Immature natural killer cell (primary cell): ENCODE data around the gene PTPRG. TPM values are rescaled to one million over a fixed set of nuclear protein-coding genes. Genes with fewer than 3 reads are reported as not detected.

Source experiments
- DNase-seq, 3 donors: peaks; one replicate each; pipeline ENCODE4 v3.0.0; 2022; ENCODE audit warnings: mixed read lengths in 1 of 3
- H3K27ac Mint-ChIP-seq, 6 donors: one replicate each; pipeline ENCODE4 v1.8.0; 2020; ENCODE audit warnings: mixed read lengths in 6 of 6, mild to moderate bottlenecking in 5 of 6, inconsistent platforms in 4 of 6, moderate library complexity in 3 of 6
- H3K27me3 Mint-ChIP-seq, 3 donors: one replicate each; pipeline ENCODE4 v1.8.0; 2020 to 2021; ENCODE audit warnings: low read depth in 3 of 3, mild to moderate bottlenecking in 3 of 3, mixed read lengths in 3 of 3, moderate library complexity in 3 of 3, inconsistent platforms in 1 of 3
- H3K36me3 Mint-ChIP-seq, 3 donors: one replicate each; pipeline ENCODE4 v1.8.0; 2020; ENCODE audit warnings: mixed read lengths in 3 of 3, inconsistent platforms in 2 of 3, mild to moderate bottlenecking in 2 of 3
- H3K4me1 Mint-ChIP-seq, 2 donors: one replicate each; pipeline ENCODE4 v1.8.0; 2020; ENCODE audit warnings: inconsistent platforms in 2 of 2, mild to moderate bottlenecking in 2 of 2, mixed read lengths in 2 of 2, moderate library complexity in 1 of 2
- H3K4me3 Mint-ChIP-seq, 5 donors: one replicate each; pipeline ENCODE4 v1.8.0; 2020; ENCODE audit warnings: mild to moderate bottlenecking in 5 of 5, mixed read lengths in 5 of 5, inconsistent platforms in 3 of 5, moderate library complexity in 3 of 5
- H3K9me3 Mint-ChIP-seq, 6 donors: one replicate each; pipeline ENCODE4 v1.8.0; 2020; ENCODE audit warnings: mild to moderate bottlenecking in 6 of 6, mixed read lengths in 6 of 6, inconsistent platforms in 4 of 6, moderate library complexity in 3 of 6
- polyA plus RNA-seq, 3 donors: library from polyadenylated mRNA; unstranded; fragments of 300-500 nt; fragmentation: Illumina TruSeq; gene quantifications; one replicate each; pipeline ENCODE4 v1.2.3, GENCODE V29; 2021

PTPRG gene
- polyA plus RNA-seq, 3 donors from 2014 or later: 0.13 TPM; not detected in 2

- no peak overlapping the region for H3K4me3 Mint-ChIP-seq
- peaks cover 0 to 4% (median 0%) of the 10 kb centered on the region in 3 donors for H3K36me3 Mint-ChIP-seq
- no peak overlapping the region for H3K27ac Mint-ChIP-seq
- DNase-seq: no peak
- H3K27me3 Mint-ChIP-seq: no peaks in the 10 kb centered on the region
- no peaks in the 10 kb centered on the region for H3K4me1 Mint-ChIP-seq
- H3K9me3 Mint-ChIP-seq: peaks cover 0 to 8% (median 0%) of the 10 kb centered on the region in 6 donors
Measured at GRCh38 chr3:61783993-61784718, 222.8 kb downstream of the PTPRG start.

GRCh38 chr3:61788623-61789507 is 227.5 kb downstream of the PTPRG start:
- no peak for DNase-seq
- Mint-ChIP-seq H3K27ac (no peak overlapping the region), H3K9me3 (peaks cover 0 to 3% (median 0%) of the 10 kb centered on the region in 6 donors), H3K4me3 (no peak overlapping the region), H3K4me1 (no peaks in the 10 kb centered on the region), H3K27me3 (peaks cover 0 to 3% (median 0%) of the 10 kb centered on the region in 3 donors), H3K36me3 (no peaks in the 10 kb centered on the region)

- peaks cover 0 to 3% (median 0%) of the 10 kb centered on the region in 3 donors for H3K27me3 Mint-ChIP-seq
- no peak overlapping the region for H3K4me3 Mint-ChIP-seq
- peaks cover 0 to 3% (median 0%) of the 10 kb centered on the region in 6 donors for H3K9me3 Mint-ChIP-seq
- no peak overlapping the region for H3K27ac Mint-ChIP-seq
- H3K36me3 Mint-ChIP-seq: no peaks in the 10 kb centered on the region
- DNase-seq: no peak
- no peaks in the 10 kb centered on the region for H3K4me1 Mint-ChIP-seq
Measured at GRCh38 chr3:61789861-61790260, 228.5 kb downstream of the PTPRG start.

- DNase-seq: no peak
- no peaks in the 10 kb centered on the region for H3K36me3 Mint-ChIP-seq
- peaks cover 0 to 3% (median 0%) of the 10 kb centered on the region in 6 donors for H3K9me3 Mint-ChIP-seq
- no peak overlapping the region for H3K27ac Mint-ChIP-seq
- no peaks in the 10 kb centered on the region for H3K4me1 Mint-ChIP-seq
- H3K27me3 Mint-ChIP-seq: peaks cover 0 to 3% (median 0%) of the 10 kb centered on the region in 3 donors
- no peak overlapping the region for H3K4me3 Mint-ChIP-seq
Measured at GRCh38 chr3:61790411-61790810, 229.0 kb downstream of the PTPRG start.

- Mint-ChIP-seq H3K9me3 (peaks cover 0 to 11% (median 0%) of the 10 kb centered on the region in 6 donors), H3K4me1 (no peaks in the 10 kb centered on the region), H3K36me3 (no peaks in the 10 kb centered on the region), H3K27me3 (peaks cover 0 to 3% (median 0%) of the 10 kb centered on the region in 3 donors), H3K4me3 (no peak overlapping the region), H3K27ac (no peak overlapping the region)
- no peak for DNase-seq
Measured at GRCh38 chr3:61793056-61793455, 231.7 kb downstream of the PTPRG start.

GRCh38 chr3:61793521-61793920 is 232.2 kb downstream of the PTPRG start:
- Mint-ChIP-seq H3K36me3 (no peaks in the 10 kb centered on the region), H3K9me3 (peaks cover 0 to 11% (median 0%) of the 10 kb centered on the region in 6 donors), H3K4me3 (no peak overlapping the region), H3K4me1 (no peaks in the 10 kb centered on the region), H3K27me3 (peaks cover 0 to 3% (median 0%) of the 10 kb centered on the region in 3 donors), H3K27ac (no peak overlapping the region)
- DNase-seq: no peak

- H3K9me3 Mint-ChIP-seq: peaks cover 0 to 11% (median 0%) of the 10 kb centered on the region in 6 donors
- no peaks in the 10 kb centered on the region for H3K36me3 Mint-ChIP-seq
- DNase-seq: no peak
- no peaks in the 10 kb centered on the region for H3K4me1 Mint-ChIP-seq
- no peak overlapping the region for H3K4me3 Mint-ChIP-seq
- H3K27ac Mint-ChIP-seq: no peak overlapping the region
- H3K27me3 Mint-ChIP-seq: peaks cover 0 to 3% (median 0%) of the 10 kb centered on the region in 3 donors
Measured at GRCh38 chr3:61794341-61794740, 233.0 kb downstream of the PTPRG start.

- Mint-ChIP-seq H3K9me3 (peaks cover 0 to 13% (median 0%) of the 10 kb centered on the region in 6 donors), H3K27ac (no peak overlapping the region), H3K27me3 (peaks cover 0 to 3% (median 0%) of the 10 kb centered on the region in 3 donors)
Measured at GRCh38 chr3:61794961-61795360, 233.6 kb downstream of the PTPRG start.

GRCh38 chr3:61796088-61796680 is 234.8 kb downstream of the PTPRG start:
- Mint-ChIP-seq H3K4me1 (no peaks in the 10 kb centered on the region), H3K4me3 (no peak overlapping the region), H3K9me3 (peaks cover 0 to 16% (median 2%) of the 10 kb centered on the region in 6 donors), H3K36me3 (no peaks in the 10 kb centered on the region), H3K27me3 (peaks cover 0 to 5% (median 0%) of the 10 kb centered on the region in 3 donors), H3K27ac (no peak overlapping the region)
- DNase-seq: no peak

More at GRCh38 chr3:61794961-61795360, 233.6 kb downstream of the PTPRG start:
- no peaks in the 10 kb centered on the region for H3K36me3 Mint-ChIP-seq
- no peak for DNase-seq
- no peak overlapping the region for H3K4me3 Mint-ChIP-seq
- H3K4me1 Mint-ChIP-seq: no peaks in the 10 kb centered on the region

GRCh38 chr3:61796911-61797310 is 235.5 kb downstream of the PTPRG start:
- peaks cover 0 to 16% (median 2%) of the 10 kb centered on the region in 6 donors for H3K9me3 Mint-ChIP-seq
- no peak overlapping the region for H3K27ac Mint-ChIP-seq
- no peaks in the 10 kb centered on the region for H3K36me3 Mint-ChIP-seq
- H3K4me1 Mint-ChIP-seq: no peaks in the 10 kb centered on the region
- H3K27me3 Mint-ChIP-seq: peaks cover 0 to 4% (median 0%) of the 10 kb centered on the region in 3 donors
- DNase-seq: no peak
- H3K4me3 Mint-ChIP-seq: no peak overlapping the region

- Mint-ChIP-seq H3K4me1 (peaks cover 0 to 3% of the 10 kb centered on the region in 2 donors), H3K4me3 (no peak overlapping the region), H3K27ac (no peak overlapping the region), H3K9me3 (peaks cover 0 to 12% (median 2%) of the 10 kb centered on the region in 6 donors), H3K27me3 (peaks cover 0 to 2% (median 0%) of the 10 kb centered on the region in 3 donors), H3K36me3 (no peaks in the 10 kb centered on the region)
- DNase-seq: no peak
Measured at GRCh38 chr3:61802772-61803171, 241.4 kb downstream of the PTPRG start.

- no peaks in the 10 kb centered on the region for H3K36me3 Mint-ChIP-seq
- no peak overlapping the region for H3K4me3 Mint-ChIP-seq
- peaks cover 0 to 3% of the 10 kb centered on the region in 2 donors for H3K4me1 Mint-ChIP-seq
- H3K27me3 Mint-ChIP-seq: peaks cover 0 to 2% (median 0%) of the 10 kb centered on the region in 3 donors
- no peak overlapping the region for H3K27ac Mint-ChIP-seq
- DNase-seq: no peak
- peaks cover 0 to 12% (median 2%) of the 10 kb centered on the region in 6 donors for H3K9me3 Mint-ChIP-seq
Measured at GRCh38 chr3:61803983-61804382, 242.6 kb downstream of the PTPRG start.

- Mint-ChIP-seq H3K27ac (no peak overlapping the region), H3K27me3 (peaks cover 0 to 2% (median 0%) of the 10 kb centered on the region in 3 donors), H3K36me3 (no peaks in the 10 kb centered on the region), H3K4me3 (no peak overlapping the region), H3K9me3 (peaks cover 0 to 11% (median 2%) of the 10 kb centered on the region in 6 donors), H3K4me1 (peaks cover 0 to 3% of the 10 kb centered on the region in 2 donors)
- no peak for DNase-seq
Measured at GRCh38 chr3:61804782-61805181, 243.4 kb downstream of the PTPRG start.
